GM18909 (cell line): ENCODE data around the gene RPRD1B.

Experiments used
- ATAC-seq: cut with Tn5 transposase; IDR thresholded peaks from one replicate; pipeline ENCODE4 v1.9.1; 2021; ENCODE audit warnings: mild to moderate bottlenecking; ENCODE audit not compliant: unreplicated experiment, poor library complexity

Gene RPRD1B

DNA sequence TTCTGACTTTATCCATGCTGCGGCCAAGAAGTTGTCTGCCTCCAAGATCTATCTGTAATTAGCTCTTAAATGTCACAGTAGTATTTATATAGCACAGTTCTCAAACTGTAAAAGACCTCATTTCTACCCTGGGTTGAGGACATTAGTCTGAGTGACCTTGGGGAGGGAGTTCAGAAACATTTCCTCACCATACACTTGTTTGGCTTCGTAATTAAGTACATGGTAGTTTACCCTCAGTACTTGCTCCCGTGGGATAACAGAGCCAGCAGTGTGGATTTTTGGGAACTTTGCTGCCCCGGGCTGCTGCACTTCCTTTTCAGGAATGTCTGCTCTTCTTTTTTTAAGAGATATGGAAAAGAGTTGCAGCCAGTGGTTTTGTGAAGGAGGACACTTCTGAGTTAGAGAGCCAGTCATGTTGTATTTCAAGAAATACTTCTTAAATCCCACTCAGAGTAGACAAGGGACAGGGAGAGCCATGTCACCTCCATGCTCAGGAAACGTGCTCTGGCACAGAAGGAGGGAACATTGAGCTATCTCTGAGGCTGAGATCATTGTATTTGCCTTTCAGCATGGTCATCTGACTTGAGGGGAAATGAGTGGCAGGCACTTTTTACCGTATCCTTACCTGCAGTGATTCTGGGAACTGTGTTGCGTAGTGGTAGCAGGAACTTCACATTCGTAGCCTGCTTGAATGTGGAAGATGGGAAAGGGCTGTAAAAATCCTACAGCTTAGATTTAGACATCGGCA is 33.6 kb downstream of the RPRD1B start:
- ATAC-seq: no peak

DNA sequence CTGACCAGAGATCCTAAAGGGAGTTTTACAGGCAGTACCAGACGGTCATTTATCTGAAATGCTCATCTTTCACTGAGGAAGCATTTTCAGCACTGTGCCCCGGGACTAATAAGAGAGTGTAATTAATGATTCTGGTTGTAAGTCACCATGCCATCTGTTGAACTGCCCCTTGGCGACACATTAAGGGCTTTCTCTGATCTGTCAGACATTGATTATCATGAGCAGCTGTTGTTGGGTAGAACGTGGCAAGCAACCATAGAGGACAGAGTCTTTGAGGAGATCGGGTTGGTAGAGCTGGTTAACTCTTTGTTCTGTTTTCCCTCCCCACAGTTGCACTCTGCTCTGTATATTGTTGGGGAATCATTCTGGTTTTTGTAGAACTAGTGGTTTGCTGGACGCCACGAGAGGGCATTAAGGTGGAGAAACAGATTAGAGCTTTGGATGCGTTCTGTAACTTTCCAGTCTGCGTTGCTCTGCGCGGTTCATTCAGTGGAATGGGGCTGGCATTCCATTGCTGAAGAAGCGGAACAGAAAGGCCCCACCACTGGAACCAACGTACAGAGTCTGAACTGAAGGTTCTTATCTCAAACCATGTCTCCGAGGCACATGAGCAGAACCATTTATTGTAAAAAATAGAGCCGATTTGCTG is 34.3 kb downstream of the RPRD1B start:
- ATAC-seq: no peak

DNA sequence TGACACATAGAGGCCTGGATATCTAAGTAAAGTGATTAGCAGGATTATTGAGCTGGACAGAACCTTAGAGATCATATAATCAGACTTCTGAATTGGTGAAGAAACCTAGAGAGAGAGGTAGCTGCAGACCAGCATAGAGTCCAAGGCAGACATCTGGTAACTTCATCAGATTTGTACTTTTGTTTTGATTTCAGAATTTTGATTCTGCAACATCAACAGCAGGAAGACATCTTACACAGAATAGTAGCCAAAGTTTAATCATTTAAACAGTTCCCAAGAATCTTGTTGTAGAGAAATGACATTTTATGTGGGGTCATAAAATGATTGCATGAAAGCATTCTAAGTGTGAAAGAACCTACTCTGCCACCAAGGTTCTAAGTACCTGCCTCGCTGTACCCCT is 39.4 kb downstream of the RPRD1B start:
- no peak for ATAC-seq

- ATAC-seq: no peak
Measured at GRCh38 chr20:38073307-38074071, 39.9 kb downstream of the RPRD1B start.

GRCh38 chr20:38075161-38075998 is 41.8 kb downstream of the RPRD1B start:
- no peak for ATAC-seq

DNA sequence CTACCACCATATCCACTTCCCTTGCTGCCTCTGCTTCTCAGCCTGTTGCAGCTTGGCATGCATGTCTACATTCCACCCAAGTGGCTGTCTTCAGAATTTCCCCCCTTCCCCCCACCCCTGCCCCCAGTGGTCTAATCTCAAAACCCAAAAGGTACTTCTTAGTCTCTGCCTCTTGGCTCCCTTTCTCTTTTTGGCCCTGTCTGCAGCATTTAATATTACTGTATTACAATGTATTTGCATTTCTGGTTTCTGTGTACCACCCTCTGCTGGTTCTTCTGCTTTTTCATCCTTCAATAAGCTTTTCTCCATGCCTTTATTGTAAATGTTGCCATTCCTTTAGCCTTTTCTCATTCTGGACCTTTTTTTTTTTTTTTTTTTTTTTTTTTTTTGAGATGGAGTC is 43.0 kb downstream of the RPRD1B start:
- ATAC-seq: no peak

DNA sequence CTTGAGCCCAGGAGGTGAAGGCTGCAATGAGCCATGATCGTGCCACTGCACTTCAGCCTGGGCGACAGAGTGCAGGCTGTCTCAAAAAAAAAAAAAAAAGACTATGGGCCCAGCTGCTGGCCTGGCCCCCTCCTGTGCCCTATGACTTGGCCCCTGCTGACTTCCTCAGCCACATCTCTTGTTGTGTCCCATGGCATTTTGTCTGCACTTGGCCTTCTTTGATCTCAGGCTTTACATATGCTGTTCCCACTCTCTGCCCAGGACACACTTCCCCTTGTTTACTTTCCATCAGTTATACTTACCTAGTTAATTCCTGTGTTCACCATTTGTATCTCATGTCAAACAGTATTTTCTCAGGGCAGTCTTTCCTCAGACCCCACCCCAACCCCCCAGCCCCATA is 44.5 kb downstream of the RPRD1B start:
- no peak for ATAC-seq

DNA sequence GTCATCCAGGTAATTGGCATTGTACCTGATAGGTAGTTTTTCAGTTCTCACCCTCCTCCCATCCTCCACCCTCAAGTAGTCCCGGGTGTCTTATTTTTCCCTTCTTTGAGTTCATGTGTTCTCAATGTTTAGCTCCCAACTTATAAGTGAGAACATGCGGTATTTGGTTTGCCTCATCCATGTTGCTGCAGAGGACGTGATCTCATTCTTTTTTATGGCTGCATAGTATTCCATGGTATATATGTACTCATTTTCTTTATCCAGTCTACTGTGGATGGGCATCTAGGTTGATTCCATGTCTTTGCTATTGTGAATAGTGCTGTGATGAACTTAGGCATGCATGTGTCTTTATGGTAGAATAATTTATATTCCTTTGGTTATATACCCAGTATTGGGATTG is 45.8 kb downstream of the RPRD1B start:
- no peak for ATAC-seq

DNA sequence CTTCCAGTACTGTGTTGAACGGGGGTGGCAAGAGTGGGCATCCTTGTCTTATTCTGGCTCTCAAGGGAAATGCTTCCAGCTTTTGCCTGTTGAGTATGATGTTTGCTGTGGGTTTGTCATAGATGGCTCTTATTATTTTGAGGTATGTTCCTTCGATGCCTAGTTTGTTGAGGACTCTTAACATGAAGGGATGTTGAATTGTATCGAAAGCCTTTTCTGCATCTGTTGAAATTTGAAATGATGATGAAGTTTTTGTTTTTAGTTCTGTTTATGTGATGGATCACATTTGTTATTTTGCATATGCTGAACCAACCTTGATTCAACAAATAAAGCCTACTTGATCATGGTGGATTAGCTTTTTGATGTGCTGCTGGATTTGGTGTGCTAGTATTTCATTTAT is 48.0 kb downstream of the RPRD1B start:
- no peak for ATAC-seq

- no peak for ATAC-seq
Measured at GRCh38 chr20:38082894-38083293, 49.3 kb downstream of the RPRD1B start.

DNA sequence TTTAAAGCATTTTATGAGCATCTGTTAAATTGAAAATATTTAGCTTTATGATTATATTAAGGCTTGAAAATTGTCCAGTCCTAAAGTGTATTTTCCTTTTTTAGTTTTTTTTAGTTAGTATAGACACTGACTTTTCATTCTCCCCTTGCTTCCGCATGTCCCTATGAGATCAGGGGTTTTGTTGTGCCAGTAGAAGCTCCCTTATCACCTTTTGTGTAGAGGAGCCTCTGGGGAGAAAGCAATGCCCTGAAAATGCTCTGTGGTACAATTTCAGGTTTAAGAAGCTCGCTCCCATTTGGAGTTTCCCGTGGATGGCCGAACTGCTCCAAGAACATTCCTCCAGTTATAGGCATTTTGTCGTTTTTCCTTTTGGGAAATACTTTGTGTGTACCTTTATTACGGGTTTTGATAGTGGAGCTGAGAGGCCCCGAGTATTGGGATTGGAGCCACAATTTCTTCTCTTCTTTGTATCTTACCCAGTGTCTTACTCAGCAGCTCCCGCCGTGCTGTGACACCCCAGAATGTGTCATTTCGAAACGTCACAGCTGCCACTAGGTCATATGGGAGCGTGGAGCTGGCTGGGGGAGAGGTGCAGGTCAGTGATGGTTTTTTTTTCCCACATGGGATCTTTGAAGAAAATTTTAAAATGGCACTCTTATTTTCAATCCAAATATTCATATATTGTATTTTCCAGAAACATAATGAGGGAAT is 49.9 kb downstream of the RPRD1B start:
- no peak for ATAC-seq

DNA sequence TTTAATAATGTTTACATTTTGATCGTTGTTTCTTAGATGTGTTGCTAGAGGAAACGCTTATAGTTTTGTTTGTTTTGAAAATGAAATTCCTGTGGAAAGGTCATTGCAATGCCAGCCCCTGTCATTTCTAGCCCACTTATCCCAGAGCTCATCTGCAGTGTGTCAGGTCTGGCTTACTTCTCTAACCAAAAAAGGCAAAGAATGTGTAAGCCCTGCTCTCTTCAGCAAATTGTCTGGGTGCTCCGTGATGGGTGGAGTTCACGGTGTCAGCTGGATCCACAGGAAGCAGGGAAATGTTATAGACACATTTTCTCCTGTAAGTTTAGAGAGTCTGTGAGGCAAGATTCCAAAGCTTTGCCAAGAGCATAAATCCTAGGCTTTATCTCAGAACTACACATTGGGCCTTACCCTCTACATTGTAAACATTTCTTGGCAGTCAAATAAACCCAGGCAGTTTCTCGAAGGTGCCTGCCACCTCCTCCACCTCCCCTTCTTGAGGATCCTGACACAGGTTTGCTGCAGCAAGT is 50.9 kb downstream of the RPRD1B start:
- ATAC-seq: no peak

DNA sequence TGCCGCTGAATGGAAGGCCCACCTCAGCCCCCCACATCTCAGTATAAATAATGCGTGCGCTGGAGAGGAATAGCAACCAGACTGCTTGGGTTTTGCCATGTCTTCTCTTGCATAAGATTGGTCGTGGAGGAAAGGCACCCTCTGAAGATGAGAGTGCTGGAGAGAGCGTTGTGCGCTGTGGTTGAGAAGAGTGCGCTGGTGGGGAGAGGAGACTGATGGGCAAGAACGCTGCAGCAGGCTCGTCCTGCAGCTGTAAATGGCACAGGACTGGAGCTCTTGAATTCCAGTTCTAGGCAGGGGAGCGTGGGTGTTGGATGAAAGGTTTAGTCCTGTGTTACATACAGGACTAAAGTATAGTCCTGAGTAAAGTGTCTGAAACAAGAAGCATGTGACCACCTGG is 51.5 kb downstream of the RPRD1B start:
- no peak for ATAC-seq

GRCh38 chr20:38089500-38089899 is 56.0 kb downstream of the RPRD1B start:
- no peak for ATAC-seq

GRCh38 chr20:38090061-38090460 is 56.5 kb downstream of the RPRD1B start:
- ATAC-seq: no peak

DNA sequence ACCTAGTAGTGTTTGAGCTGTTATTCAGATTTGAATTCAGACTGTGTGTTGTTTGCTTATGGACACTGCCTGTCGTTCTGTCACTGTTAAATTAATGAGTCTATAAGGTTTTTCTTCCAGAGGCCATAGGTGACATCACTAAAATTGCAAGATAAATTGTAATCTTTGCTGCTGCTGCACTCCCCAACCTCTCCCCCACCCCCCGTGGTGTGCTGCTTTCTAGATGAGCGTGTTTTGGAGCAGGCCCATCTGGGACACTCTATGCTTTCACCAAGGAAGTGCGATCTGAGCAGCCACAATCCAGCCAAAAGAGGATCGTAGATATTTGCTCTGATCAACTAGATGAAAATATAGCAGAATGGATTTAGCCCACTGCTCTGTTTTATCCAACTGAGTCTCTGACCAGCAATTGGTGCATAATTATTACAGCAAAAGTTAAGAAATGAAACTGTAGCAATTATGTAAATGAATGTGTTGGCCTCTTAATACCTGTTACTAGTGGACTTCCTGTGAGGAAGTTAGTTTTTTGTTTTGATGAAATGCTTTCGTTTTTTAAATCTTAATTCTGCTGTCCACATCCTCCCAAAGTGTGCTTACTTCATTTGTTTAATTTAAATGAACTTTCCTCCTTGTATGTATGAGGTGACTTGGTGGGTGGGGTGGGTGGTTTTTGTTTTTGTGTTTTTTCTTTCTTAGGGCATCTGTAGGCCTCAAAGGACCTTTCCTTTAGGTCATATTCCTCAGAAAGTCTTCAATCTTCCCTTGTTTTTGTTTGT is 58.1 kb downstream of the RPRD1B start:
- no peak for ATAC-seq

GRCh38 chr20:38092260-38092857 is 58.8 kb downstream of the RPRD1B start:
- ATAC-seq: no peak

DNA sequence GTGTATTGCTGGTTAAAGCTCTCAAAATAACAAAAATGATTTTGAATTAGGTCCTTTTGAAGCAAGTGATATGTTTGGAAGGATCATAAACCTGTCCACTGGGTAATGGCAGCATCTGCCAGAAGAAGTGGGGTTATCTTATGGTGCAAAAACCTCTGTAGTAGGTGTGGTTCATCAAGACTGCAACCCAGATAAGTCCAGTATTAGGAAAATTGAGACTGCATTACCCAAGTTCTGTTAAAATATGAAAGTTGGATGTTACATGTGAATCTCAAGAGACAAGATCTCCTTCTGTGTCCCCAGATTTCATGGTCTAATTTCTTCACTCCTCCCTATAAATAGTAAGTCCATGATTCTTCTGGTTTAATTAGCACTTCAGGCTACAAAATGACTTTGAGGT is 59.4 kb downstream of the RPRD1B start:
- ATAC-seq: no peak
